PFSK-1 (cell line): ENCODE measurements around the gene KLHL40.

Source experiments
- POLR2AphosphoS5 ChIP-seq: IDR thresholded peaks from 2 replicates; pipeline ENCODE4 v1.6.1; 2012; ENCODE audit warnings: low read depth, mild to moderate bottlenecking, control low read depth, low read length, moderate library complexity
- TAF1 ChIP-seq: IDR thresholded peaks from 2 replicates; pipeline ENCODE4 v1.6.1; 2012; ENCODE audit warnings: low read length, control low read depth, borderline replicate concordance; ENCODE audit not compliant: insufficient read depth
- TF ChIP-seq, protein P1 (sequence below), 2 experiments: IDR thresholded peaks; 2 replicates each; pipeline versions ENCODE4 v1.6.1 to v1.8.0; 2011 to 2012; ENCODE audit warnings: low read depth in 2 of 2, low read length in 2 of 2, control low read depth in 1 of 2, inconsistent platforms in 1 of 2, mild to moderate bottlenecking in 1 of 2, moderate library complexity in 1 of 2; ENCODE audit not compliant: insufficient read depth in 1 of 2

- TF ChIP-seq TAF1 (no peak), POLR2AphosphoS5 (no peak)
- TF ChIP-seq, protein P1, sequence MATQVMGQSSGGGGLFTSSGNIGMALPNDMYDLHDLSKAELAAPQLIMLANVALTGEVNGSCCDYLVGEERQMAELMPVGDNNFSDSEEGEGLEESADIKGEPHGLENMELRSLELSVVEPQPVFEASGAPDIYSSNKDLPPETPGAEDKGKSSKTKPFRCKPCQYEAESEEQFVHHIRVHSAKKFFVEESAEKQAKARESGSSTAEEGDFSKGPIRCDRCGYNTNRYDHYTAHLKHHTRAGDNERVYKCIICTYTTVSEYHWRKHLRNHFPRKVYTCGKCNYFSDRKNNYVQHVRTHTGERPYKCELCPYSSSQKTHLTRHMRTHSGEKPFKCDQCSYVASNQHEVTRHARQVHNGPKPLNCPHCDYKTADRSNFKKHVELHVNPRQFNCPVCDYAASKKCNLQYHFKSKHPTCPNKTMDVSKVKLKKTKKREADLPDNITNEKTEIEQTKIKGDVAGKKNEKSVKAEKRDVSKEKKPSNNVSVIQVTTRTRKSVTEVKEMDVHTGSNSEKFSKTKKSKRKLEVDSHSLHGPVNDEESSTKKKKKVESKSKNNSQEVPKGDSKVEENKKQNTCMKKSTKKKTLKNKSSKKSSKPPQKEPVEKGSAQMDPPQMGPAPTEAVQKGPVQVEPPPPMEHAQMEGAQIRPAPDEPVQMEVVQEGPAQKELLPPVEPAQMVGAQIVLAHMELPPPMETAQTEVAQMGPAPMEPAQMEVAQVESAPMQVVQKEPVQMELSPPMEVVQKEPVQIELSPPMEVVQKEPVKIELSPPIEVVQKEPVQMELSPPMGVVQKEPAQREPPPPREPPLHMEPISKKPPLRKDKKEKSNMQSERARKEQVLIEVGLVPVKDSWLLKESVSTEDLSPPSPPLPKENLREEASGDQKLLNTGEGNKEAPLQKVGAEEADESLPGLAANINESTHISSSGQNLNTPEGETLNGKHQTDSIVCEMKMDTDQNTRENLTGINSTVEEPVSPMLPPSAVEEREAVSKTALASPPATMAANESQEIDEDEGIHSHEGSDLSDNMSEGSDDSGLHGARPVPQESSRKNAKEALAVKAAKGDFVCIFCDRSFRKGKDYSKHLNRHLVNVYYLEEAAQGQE (IDR thresholded peaks at IDR 0.05; ENCODE audit: insufficient read depth in 1 of 2, low read depth in 2 of 2, low read length in 2 of 2) = no peak
These were observed 13.0 kb downstream of the KLHL40 start for GRCh38 chr3:42698216-42698910.
